Gastrocnemius medialis (tissue), 4 donors: ENCODE results near the gene RFXAP. TPM values are rescaled to one million over a fixed set of nuclear protein-coding genes. Genes with fewer than 3 reads are reported as not detected.

Experiments used
- ATAC-seq, 2 donors: fragments of 150-250 bp; one replicate each; pipeline ENCODE4 v1.9.1; 2016
- DNase-seq, 2 donors: peaks; one replicate each; pipeline ENCODE4 v3.0.0-alpha.2; 2019
- H3K27ac ChIP-seq, 4 donors: fragments of 200-600 bp; sonication (generic); 1 replicate in 1 of 4; 2 replicates in 3 of 4; pipeline ENCODE4 v1.5.1; 2016 to 2018; ENCODE audit warnings: mild to moderate bottlenecking in 2 of 4, moderate library complexity in 1 of 4
- H3K27me3 ChIP-seq, 3 donors: fragments of 200-600 bp; sonication (generic) in 2 of 3; 1 replicate in 1 of 3; 2 replicates in 2 of 3; pipeline versions ENCODE4 v1.5.1 to v1.6.0; 2016 to 2019; ENCODE audit warnings: mild to moderate bottlenecking in 1 of 3, moderate library complexity in 1 of 3
- H3K36me3 ChIP-seq, 2 donors: fragments of 200-600 bp; sonication (generic) in 1 of 2; one replicate each; pipeline ENCODE4 v1.5.1; 2017 to 2018
- H3K4me1 ChIP-seq, 2 donors: fragments of 200-600 bp; sonication (generic) in 1 of 2; one replicate each; pipeline ENCODE4 v1.5.1; 2016 to 2017; ENCODE audit warnings: mild to moderate bottlenecking in 2 of 2
- H3K4me3 ChIP-seq, 4 donors: fragments of 200-600 bp; sonication (generic) in 3 of 4; 1 replicate in 1 of 4; 2 replicates in 3 of 4; pipeline ENCODE4 v1.5.1; 2016 to 2019; ENCODE audit warnings: mild to moderate bottlenecking in 2 of 4
- H3K9me3 ChIP-seq, 3 donors: fragments of 200-600 bp; sonication (generic) in 2 of 3; 1 replicate in 1 of 3; 2 replicates in 2 of 3; pipeline ENCODE4 v1.5.1; 2016 to 2019
- CTCF ChIP-seq, 5 experiments: fragments of 450-650 bp in 3 of 5; fragments of 200-600 bp in 2 of 5; sonication (generic) in 2 of 5; IDR thresholded peaks in 4 of 5; conservative IDR thresholded peaks in 1 of 5; 1 replicate in 4 of 5; 2 replicates in 1 of 5; pipeline ENCODE4 v1.5.1; 2016 to 2019; ENCODE audit warnings: antibody characterized with exemption in 5 of 5, mild to moderate bottlenecking in 3 of 5, moderate library complexity in 3 of 5
- POLR2A ChIP-seq, 2 donors: fragments of 450-650 bp; IDR thresholded peaks; one replicate each; pipeline ENCODE4 v1.6.1; 2017; ENCODE audit warnings: antibody characterized with exemption in 2 of 2, mild to moderate bottlenecking in 2 of 2, moderate library complexity in 2 of 2
- in situ Hi-C, 4 donors: fragments of 200-750 bp; cut with MboI; loops; one replicate each; pipeline versions ENCODE4 v1.15.0 to v1.8.0; 2017; ENCODE audit warnings: low sequenced_read_pairs in 4 of 4
- intact Hi-C: fragments of 100-400 bp; cut with DNase I; formaldehyde crosslinking; loops from one replicate; pipeline ENCODE4 v1.15.1; 2023; ENCODE audit warnings: low total_unique reads
- total RNA-seq, 4 donors: library from RNA; depleted of rRNA; stranded (reverse); fragments of >200 nt; gene quantifications; one replicate each; pipeline versions ENCODE4 v1.1.0 to v1.2.3, GENCODE V29; 2016

RFXAP gene
- total RNA-seq, 4 donors from 2014 or later: 0.71 to 3.0 (median 2.2) TPM

- no peak for TF ChIP-seq POLR2A (IDR thresholded peaks at IDR 0.05)
- no peak for TF ChIP-seq CTCF (IDR thresholded peaks at IDR 0.05 in 4 of 5, conservative IDR thresholded peaks at IDR 0.05 in 1 of 5)
- ATAC-seq (peak; percentile 42 to 75), DNase-seq (peak in 1 of 2 donors; percentile 59)
- in situ Hi-C loops (loop anchor here in 3 of 4 donors (5.0 to 10.0 kb wide), 2 partner anchors 123 to 126 kb away; no protein-coding TSS in a partner anchor), intact Hi-C loops (loop anchor here (2.0 to 5.0 kb wide), 3 partner anchors 60 to 143 kb away; partner anchors contain the start of gene EXOSC8)
- no peaks in the 10 kb centered on the region for H3K36me3 ChIP-seq
- H3K27me3 ChIP-seq: no peaks in the 10 kb centered on the region
- H3K9me3 ChIP-seq: no peaks in the 10 kb centered on the region
- peaks cover 0 to 3% of the 10 kb centered on the region in 2 donors for H3K4me1 ChIP-seq
- H3K4me3 ChIP-seq: no peak overlapping the region
- H3K27ac ChIP-seq: no peak overlapping the region
Observed at GRCh38 chr13:36859259-36859658, 40.2 kb downstream of the RFXAP start.

- no peak for ATAC-seq
- in situ Hi-C loops (no loop called here), intact Hi-C loops (no loop called here)
- no peaks in the 10 kb centered on the region for H3K27me3 ChIP-seq
- H3K36me3 ChIP-seq: no peaks in the 10 kb centered on the region
- H3K4me1 ChIP-seq: peaks cover 0 to 3% of the 10 kb centered on the region in 2 donors
- no peak for DNase-seq
- H3K27ac ChIP-seq: no peak overlapping the region
- TF ChIP-seq POLR2A (IDR thresholded peaks at IDR 0.05) (no peak), CTCF (IDR thresholded peaks at IDR 0.05 in 4 of 5, conservative IDR thresholded peaks at IDR 0.05 in 1 of 5) (no peak)
- H3K4me3 ChIP-seq: no peak overlapping the region
- no peaks in the 10 kb centered on the region for H3K9me3 ChIP-seq
Observed at GRCh38 chr13:36862002-36862685, 43.1 kb downstream of the RFXAP start.

GRCh38 chr13:36862722-36863121, 43.7 kb downstream of the RFXAP start:
- Histone ChIP-seq H3K36me3 (no peaks in the 10 kb centered on the region), H3K4me1 (peaks cover 0 to 3% of the 10 kb centered on the region in 2 donors), H3K27ac (no peak overlapping the region), H3K27me3 (no peaks in the 10 kb centered on the region), H3K4me3 (no peak overlapping the region), H3K9me3 (no peaks in the 10 kb centered on the region)
- DNase-seq (no peak), ATAC-seq (no peak)
- no peak for TF ChIP-seq POLR2A (IDR thresholded peaks at IDR 0.05)
- no peak for TF ChIP-seq CTCF (IDR thresholded peaks at IDR 0.05 in 4 of 5, conservative IDR thresholded peaks at IDR 0.05 in 1 of 5)
- in situ Hi-C loops (no loop called here), intact Hi-C loops (no loop called here)

GRCh38 chr13:36865265-36865664, 46.2 kb downstream of the RFXAP start:
- intact Hi-C loops (no loop called here), in situ Hi-C loops (no loop called here)
- no peak overlapping the region for H3K27ac ChIP-seq

More at GRCh38 chr13:36865265-36865664, 46.2 kb downstream of the RFXAP start:
- no peak for DNase-seq
- Histone ChIP-seq H3K4me1 (peaks cover 0 to 3% of the 10 kb centered on the region in 2 donors), H3K9me3 (no peaks in the 10 kb centered on the region), H3K36me3 (no peaks in the 10 kb centered on the region), H3K4me3 (no peak overlapping the region), H3K27me3 (no peaks in the 10 kb centered on the region)
- no peak for ATAC-seq
- TF ChIP-seq CTCF (IDR thresholded peaks at IDR 0.05 in 4 of 5, conservative IDR thresholded peaks at IDR 0.05 in 1 of 5) (no peak), POLR2A (IDR thresholded peaks at IDR 0.05) (no peak)
